ENCODE results near the gene RHOG. TPM values are rescaled to one million over a fixed set of nuclear protein-coding genes. Genes with fewer than 3 reads are reported as not detected.

The RHOG gene
- total and polyA plus RNA-seq, 9 of the 15 experiments (the other 6 are each of a cell fraction or from before 2014, with no cell fraction given) = 22.6 to 162 (median 80.3) TPM

- no peak for TF ChIP-seq TAF1 (IDR thresholded peaks at IDR 0.05; ENCODE audit: control insufficient read depth, extremely low read depth, insufficient read depth, low read length, severe bottlenecking)
- TF ChIP-seq MYBL2 (IDR thresholded peaks at IDR 0.05; ENCODE audit: low read depth) = no peak
- TF ChIP-seq MYBL2 (CRISPR knock-in tag; IDR thresholded peaks at IDR 0.05; ENCODE audit: borderline replicate concordance) = no peak
- no peak for TF ChIP-seq HES1 (IDR thresholded peaks at IDR 0.05; ENCODE audit: low read depth)
- TF ChIP-seq YY1 (IDR thresholded peaks at IDR 0.05; ENCODE audit: borderline replicate concordance in 1 of 3, control insufficient read depth in 1 of 3, extremely low read depth in 1 of 3, insufficient read depth in 3 of 3, insufficient read length in 1 of 3, insufficient replicate concordance in 2 of 3, low read depth in 1 of 3, low read length in 2 of 3) = no peak
- TF ChIP-seq CHD1 (IDR thresholded peaks at IDR 0.05; ENCODE audit: low read length) = no peak
- TF ChIP-seq ZC3H8 (IDR thresholded peaks at IDR 0.05) = no peak
- no peak for TF ChIP-seq RBM14 (IDR thresholded peaks at IDR 0.05; ENCODE audit: borderline replicate concordance, insufficient read depth, low read depth, low read length)
- no peak for TF ChIP-seq PTBP1 (IDR thresholded peaks at IDR 0.05; ENCODE audit: low read depth, low read length)
- TF ChIP-seq ELK3 (CRISPR knock-in tag; IDR thresholded peaks at IDR 0.05) = no peak
- no peak for TF ChIP-seq HCFC1 (IDR thresholded peaks at IDR 0.05; ENCODE audit: low read depth, low read length)
- no peak for TF ChIP-seq ZNF609 (CRISPR knock-in tag; IDR thresholded peaks at IDR 0.05; ENCODE audit: borderline replicate concordance)
- TF ChIP-seq HBP1 (CRISPR knock-in tag; IDR thresholded peaks at IDR 0.05) = 0 out of 2 replicates have a peak, but pooled peaks have one; percentile 26
- no peak for TF ChIP-seq CHD4 (IDR thresholded peaks at IDR 0.05; ENCODE audit: insufficient read depth, insufficient replicate concordance, low read depth, low read length, poor library complexity, severe bottlenecking)
- no peak for TF ChIP-seq ZKSCAN8 (CRISPR knock-in tag; IDR thresholded peaks at IDR 0.05)
- 0 out of 2 replicates have a peak, but pooled peaks have one; percentile 28 for TF ChIP-seq TEAD4 (IDR thresholded peaks at IDR 0.05; ENCODE audit: low read length)
- TF ChIP-seq TEAD4 (CRISPR knock-in tag; IDR thresholded peaks at IDR 0.05; ENCODE audit: borderline replicate concordance) = no peak
- no peak for TF ChIP-seq HLTF (IDR thresholded peaks at IDR 0.05)
Measured at GRCh38 chr11:3831378-3832239, 9.2 kb downstream of the RHOG start (continued).

Measured in K562 (cell line).